H1 (cell line): ENCODE data around the gene ABHD4. TPM values are rescaled to one million over a fixed set of nuclear protein-coding genes. Genes with fewer than 3 reads are reported as not detected.

ENCODE experiments used
- CTCF ChIA-PET: fragments of 300-600 bp; sonication (Branson Sonifier 250); formaldehyde crosslinking; loops from one replicate; lab custom pipeline; 2021; ENCODE audit not compliant: partially characterized antibody; lab: Charles Lee
- POLR2A ChIA-PET: fragments of 300-600 bp; sonication (Branson Sonifier 250); formaldehyde crosslinking; loops from one replicate; lab custom pipeline; 2021; ENCODE audit warnings: inconsistent platforms; ENCODE audit not compliant: partially characterized antibody; lab: Charles Lee
- DNase-seq, 2 experiments: peaks; one replicate each; pipeline versions ENCODE4 v3.0.0 to v3.0.0-alpha.2; 2010 to 2022; ENCODE audit warnings: low spot score in 2 of 2, low read depth in 1 of 2, mixed read lengths in 1 of 2
- FAIRE-seq: peaks from 2 replicates; lab custom pipeline; 2011; peaks lifted over from hg19 to GRCh38; lab: Jason Lieb, UNC
- H2AFZ ChIP-seq: 2 replicates; pipeline ENCODE4 v1.8.1; 2012; ENCODE audit warnings: low read length, inconsistent platforms
- H2AK5ac ChIP-seq: 2 replicates; pipeline ENCODE4 v1.6.1; 2013; ENCODE audit warnings: low read depth, low read length
- H2BK120ac ChIP-seq: replicated peaks from 2 replicates; pipeline ENCODE3; 2013; ENCODE audit warnings: low read depth, low read length, inconsistent platforms
- H2BK12ac ChIP-seq: 2 replicates; pipeline ENCODE4 v1.6.1; 2013; ENCODE audit warnings: low read depth, low read length
- H2BK15ac ChIP-seq: 2 replicates; pipeline ENCODE4 v1.6.1; 2013; ENCODE audit warnings: low read length
- H2BK20ac ChIP-seq: 2 replicates; pipeline ENCODE4 v1.6.1; 2013; ENCODE audit warnings: low read length
- H2BK5ac ChIP-seq: 2 replicates; pipeline ENCODE4 v1.6.1; 2013; ENCODE audit warnings: low read depth, low read length
- H3K14ac ChIP-seq: 2 replicates; pipeline ENCODE4 v1.6.1; 2013; ENCODE audit warnings: inconsistent platforms; ENCODE audit not compliant: insufficient read length
- H3K18ac ChIP-seq: 2 replicates; pipeline ENCODE4 v1.6.1; 2013; ENCODE audit warnings: low read length; ENCODE audit errors: extremely low read depth
- H3K23ac ChIP-seq: 2 replicates; pipeline ENCODE4 v1.6.1; 2013; ENCODE audit warnings: inconsistent platforms; ENCODE audit not compliant: insufficient read length
- H3K23me2 ChIP-seq: 2 replicates; pipeline ENCODE4 v1.6.1; 2013; ENCODE audit warnings: low read depth, low read length
- H3K27ac ChIP-seq: 2 replicates; pipeline ENCODE4 v1.6.1; 2011; ENCODE audit warnings: low read depth, low read length, inconsistent platforms
- H3K27me3 ChIP-seq, 4 experiments: replicated peaks in 1 of 4; 1 replicate in 1 of 4; 2 replicates in 3 of 4; pipeline versions ENCODE4 v1.6.1 to v1.8.1; 2011 to 2013; ENCODE audit warnings: low read length in 3 of 4, mild to moderate bottlenecking in 3 of 4, inconsistent platforms in 2 of 4, mixed read lengths in 2 of 4, moderate library complexity in 1 of 4; ENCODE audit not compliant: control insufficient read depth in 3 of 4, insufficient read depth in 3 of 4; ENCODE audit errors: extremely low read depth in 1 of 4
- H3K36me3 ChIP-seq, 4 experiments: 2 replicates each; pipeline versions ENCODE4 v1.6.1 to v1.8.1; 2011 to 2013; ENCODE audit warnings: mild to moderate bottlenecking in 4 of 4, low read length in 3 of 4, moderate library complexity in 2 of 4, control low read depth in 1 of 4, inconsistent platforms in 1 of 4; ENCODE audit not compliant: insufficient read depth in 4 of 4, control insufficient read depth in 2 of 4
- H3K4ac ChIP-seq: replicated peaks from 2 replicates; pipeline ENCODE3; 2013; ENCODE audit warnings: low read length, low read depth, mixed read lengths, inconsistent platforms; ENCODE audit not compliant: insufficient read length
- H3K4me1 ChIP-seq, 4 experiments: replicated peaks in 1 of 4; 1 replicate in 1 of 4; 2 replicates in 3 of 4; pipeline versions ENCODE4 v1.6.1 to v1.8.1; 2011 to 2013; ENCODE audit warnings: low read length in 3 of 4, inconsistent platforms in 2 of 4, mixed read lengths in 1 of 4; ENCODE audit not compliant: insufficient read depth in 4 of 4, control insufficient read depth in 3 of 4
- H3K4me2 ChIP-seq, 2 experiments: 2 replicates each; pipeline versions ENCODE4 v1.6.1 to v1.8.1; 2011 to 2013; ENCODE audit warnings: low read depth in 2 of 2, low read length in 2 of 2, control low read depth in 1 of 2, inconsistent platforms in 1 of 2, mild to moderate bottlenecking in 1 of 2; ENCODE audit not compliant: insufficient read depth in 1 of 2
- H3K4me3 ChIP-seq, 4 experiments: fragments of 200-600, 300-600 bp in 1 of 4; sonication (generic), shearing (Covaris generic), sonication (Bioruptor Twin) in 1 of 4; 2 replicates each; pipeline versions ENCODE4 v1.5.1 to v1.8.1; 2011 to 2016; ENCODE audit warnings: low read length in 4 of 4, low read depth in 3 of 4, control low read depth in 2 of 4, inconsistent platforms in 2 of 4, mild to moderate bottlenecking in 2 of 4, mixed read lengths in 1 of 4, moderate library complexity in 1 of 4; ENCODE audit not compliant: insufficient read depth in 2 of 4; ENCODE audit errors: extremely low read depth in 1 of 4
- H3K56ac ChIP-seq: replicated peaks from 2 replicates; pipeline ENCODE3; 2013; ENCODE audit warnings: low read depth, mild to moderate bottlenecking, mixed read lengths, low read length, inconsistent platforms; ENCODE audit not compliant: insufficient read length
- H3K79me1 ChIP-seq: 2 replicates; pipeline ENCODE4 v1.6.1; 2013; ENCODE audit warnings: low read depth, low read length, control low read depth
- H3K79me2 ChIP-seq, 2 experiments: 2 replicates each; pipeline versions ENCODE4 v1.6.1 to v1.8.1; 2012 to 2013; ENCODE audit warnings: low read length in 2 of 2, mild to moderate bottlenecking in 2 of 2, inconsistent platforms in 1 of 2; ENCODE audit not compliant: insufficient read depth in 2 of 2, control insufficient read depth in 1 of 2
- H3K9ac ChIP-seq, 4 experiments: replicated peaks in 1 of 4; 1 replicate in 1 of 4; 2 replicates in 3 of 4; pipeline versions ENCODE4 v1.6.1 to v1.8.1; 2011 to 2013; ENCODE audit warnings: low read depth in 3 of 4, low read length in 3 of 4, control low read depth in 2 of 4, mild to moderate bottlenecking in 2 of 4, moderate library complexity in 2 of 4, inconsistent platforms in 1 of 4; ENCODE audit errors: extremely low read depth in 1 of 4
- H3K9me3 ChIP-seq, 2 experiments: 2 replicates each; pipeline versions ENCODE4 v1.6.1 to v1.8.1; 2012 to 2013; ENCODE audit warnings: mild to moderate bottlenecking in 2 of 2, moderate library complexity in 2 of 2, control low read depth in 1 of 2, inconsistent platforms in 1 of 2, low read depth in 1 of 2, low read length in 1 of 2, mixed read lengths in 1 of 2; ENCODE audit not compliant: insufficient read depth in 2 of 2
- H4K20me1 ChIP-seq, 2 experiments: replicated peaks in 1 of 2; 2 replicates each; pipeline versions ENCODE3 to v1.8.1; 2011 to 2013; ENCODE audit warnings: inconsistent platforms in 2 of 2, low read length in 2 of 2, mild to moderate bottlenecking in 1 of 2; ENCODE audit not compliant: insufficient read depth in 2 of 2, control insufficient read depth in 1 of 2
- H4K5ac ChIP-seq: 2 replicates; pipeline ENCODE4 v1.6.1; 2013; ENCODE audit warnings: low read length, low read depth, mixed read lengths, inconsistent platforms; ENCODE audit not compliant: insufficient read length
- H4K8ac ChIP-seq: 2 replicates; pipeline ENCODE4 v1.8.0; 2013; ENCODE audit warnings: mild to moderate bottlenecking, moderate library complexity, low read length, inconsistent platforms; ENCODE audit not compliant: insufficient read depth; ENCODE audit errors: extremely low read depth
- H4K91ac ChIP-seq: replicated peaks from 2 replicates; pipeline ENCODE3; 2013; ENCODE audit warnings: low read length, mixed read lengths, inconsistent platforms; ENCODE audit not compliant: insufficient read length
- CBX8 ChIP-seq: fragments of 300-800, 300-1000 bp; sonication (generic); IDR thresholded peaks from 2 replicates; pipeline ENCODE4 v1.7.1; 2016; ENCODE audit warnings: low read depth, low read length, borderline replicate concordance
- CREB1 ChIP-seq: IDR thresholded peaks from 2 replicates; pipeline ENCODE4 v1.6.1; 2012; ENCODE audit warnings: inconsistent platforms
- JUN ChIP-seq: IDR thresholded peaks from 2 replicates; pipeline ENCODE4 v1.6.1; 2011; ENCODE audit warnings: low read depth, mild to moderate bottlenecking, improper control_type of control experiment, low read length
- NRF1 ChIP-seq: IDR thresholded peaks from 2 replicates; pipeline ENCODE4 v1.6.1; 2011; ENCODE audit warnings: mild to moderate bottlenecking, low read depth, low read length, improper control_type of control experiment
- POU5F1 ChIP-seq: IDR thresholded peaks from 2 replicates; pipeline ENCODE4 v1.6.1; 2011; ENCODE audit warnings: low read depth, mild to moderate bottlenecking, low read length, moderate library complexity
- RAD21 ChIP-seq, 2 experiments: IDR thresholded peaks in 1 of 2; conservative IDR thresholded peaks in 1 of 2; 2 replicates each; pipeline ENCODE4 v1.6.1; 2011; ENCODE audit warnings: low read depth in 2 of 2, low read length in 2 of 2, improper control_type of control experiment in 1 of 2, inconsistent platforms in 1 of 2, mild to moderate bottlenecking in 1 of 2, moderate library complexity in 1 of 2
- RXRA ChIP-seq: IDR thresholded peaks from 2 replicates; pipeline ENCODE4 v1.6.1; 2011; ENCODE audit warnings: low read depth, mild to moderate bottlenecking, low read length, moderate library complexity; ENCODE audit not compliant: insufficient read depth
- SP1 ChIP-seq: IDR thresholded peaks from 2 replicates; pipeline ENCODE4 v1.6.1; 2011; ENCODE audit warnings: low read depth, low read length
- SP4 ChIP-seq: IDR thresholded peaks from 2 replicates; pipeline ENCODE4 v1.6.1; 2012; ENCODE audit warnings: low read length, inconsistent platforms
- SUZ12 ChIP-seq: fragments of 200-600 bp; sonication (generic); IDR thresholded peaks from 2 replicates; pipeline ENCODE4 v1.6.1; 2012; ENCODE audit warnings: mild to moderate bottlenecking, inconsistent platforms, low read length, moderate library complexity, mixed read lengths
- TAF1 ChIP-seq: IDR thresholded peaks from 2 replicates; pipeline ENCODE4 v1.6.1; 2011; ENCODE audit warnings: mild to moderate bottlenecking, low read depth, low read length
- TCF12 ChIP-seq: IDR thresholded peaks from 2 replicates; pipeline ENCODE4 v1.6.1; 2011; ENCODE audit warnings: low read depth, mild to moderate bottlenecking, low read length
- WGBS, 2 experiments: shearing (Covaris generic) in 1 of 2; methylation state at CpG; one replicate each; pipeline versions ENCODE4 v1.1.6 to v1.1.7; 2013 to 2015; ENCODE audit warnings: low lambda C conversion rate in 2 of 2, mixed read lengths in 2 of 2, inconsistent platforms in 1 of 2, low coverage in 1 of 2, missing lambda C conversion rate in 1 of 2; ENCODE audit not compliant: insufficient replicate concordance in 2 of 2, insufficient coverage in 1 of 2, insufficient read length in 1 of 2; ENCODE audit errors: extremely low coverage in 1 of 2, missing lambda C conversion rate in 1 of 2; 5-methylcytosine and 5-hydroxymethylcytosine counted together
- polyA plus RNA-seq, 7 experiments: library from polyadenylated mRNA; depleted of rRNA in 3 of 7; stranded (reverse) in 5 of 7; unstranded in 2 of 7; fragments of >200 nt in 5 of 7; fragments of 200-250 nt in 2 of 7; gene quantifications; 1 replicate in 5 of 7; 2 replicates in 1 of 7; 4 replicates in 1 of 7; pipeline versions ENCODE4 v1.2.1 to v1.2.3, GENCODE V29; 2011 to 2013; ENCODE audit warnings: missing spikeins in 2 of 7, mixed read lengths in 2 of 7
- total RNA-seq: library from RNA; stranded (reverse); fragmentation: NEBNext Ultra II Directional; extraction: Animal tissue kit (Norgen Biotek cat#: 25700); gene quantifications from 2 replicates; pipeline ENCODE4 v1.2.1, GENCODE V29; 2021
- TF ChIP-seq, protein P1 (sequence below): IDR thresholded peaks from 2 replicates; pipeline ENCODE4 v1.6.1; 2011; ENCODE audit warnings: low read depth, mild to moderate bottlenecking, low read length; ENCODE audit not compliant: insufficient read depth
- TF ChIP-seq, protein P2 (sequence below): IDR thresholded peaks from 2 replicates; pipeline ENCODE4 v1.6.1; 2012; ENCODE audit warnings: inconsistent platforms

Gene ABHD4
- total and polyA plus RNA-seq, 2 of the 8 experiments (the other 6 are each of a cell fraction or from before 2014, with no cell fraction given), result 32.4 to 42.9 TPM

DNA sequence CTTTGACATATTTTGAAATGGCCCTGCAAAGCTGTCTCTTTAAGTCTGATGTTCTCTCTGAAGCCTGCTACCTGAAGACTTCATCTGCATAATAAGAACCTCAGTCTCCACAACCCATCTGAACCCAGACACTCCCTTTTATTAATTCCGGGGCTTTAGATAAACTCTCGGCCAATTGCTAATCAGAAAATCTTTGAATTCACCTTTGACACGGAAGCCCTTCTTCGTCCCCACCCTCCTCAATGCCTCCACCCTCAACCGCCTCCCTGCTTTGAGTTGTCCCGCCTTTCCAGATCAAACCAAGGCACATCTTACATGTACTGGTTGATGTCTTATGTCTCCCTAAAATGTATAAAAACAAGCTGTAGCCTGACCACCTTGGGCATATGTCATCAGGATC lies 28.5 kb downstream of the ABHD4 start:
- WGBS, 2 experiments, result 78% methylated on average over 6 of the region's 6 CpGs; no CpG with 5 or more reads in 1 of the 2 experiments
- no peaks in the 10 kb centered on the region for H4K20me1 ChIP-seq
- H3K4ac ChIP-seq, result no peak overlapping the region
- POLR2A ChIA-PET, result no interaction called here
- no peak overlapping the region for H2BK20ac ChIP-seq
- 0 out of 2 replicates have a peak overlapping the region, but pooled peaks have one; percentile 1 for H2AFZ ChIP-seq
- peak; percentile 39 for FAIRE-seq
- H3K27ac ChIP-seq, result no peak overlapping the region
- CTCF ChIA-PET, result interaction anchor here (0.7 to 1.1 kb wide), 2 partner anchors 21 to 26 kb away, joined by 3 to 4 read pairs; no protein-coding TSS in a partner anchor
- H3K9me3 ChIP-seq, result peaks cover 9 to 11% of the 10 kb centered on the region in 2 experiments
- H2BK12ac ChIP-seq, result no peak overlapping the region
- H3K14ac ChIP-seq, result no peak overlapping the region
- no peaks in the 10 kb centered on the region for H3K36me3 ChIP-seq
- no peak overlapping the region for H4K5ac ChIP-seq
- H3K23me2 ChIP-seq, result peaks cover 2% of the 10 kb centered on the region; the same call in 1 of the 2 replicates
- no peaks in the 10 kb centered on the region for H3K79me2 ChIP-seq
- H3K27me3 ChIP-seq, result no peaks in the 10 kb centered on the region
- H3K18ac ChIP-seq, result no peak overlapping the region
- H3K4me1 ChIP-seq, result peaks cover 0 to 9% (median 4%) of the 10 kb centered on the region in 4 experiments; a peak in 3 of 7 replicates
- H2BK5ac ChIP-seq, result no peak overlapping the region
- H2BK15ac ChIP-seq, result no peak overlapping the region
- no peak for DNase-seq
- H3K79me1 ChIP-seq, result no peaks in the 10 kb centered on the region
- H4K8ac ChIP-seq, result no peak overlapping the region
- no peak overlapping the region for H2AK5ac ChIP-seq
- H3K23ac ChIP-seq, result no peak overlapping the region
- H3K4me2 ChIP-seq, result no peak overlapping the region; a peak in 1 of 4 replicates
- no peak overlapping the region for H3K56ac ChIP-seq
- no peak overlapping the region for H3K4me3 ChIP-seq
- H2BK120ac ChIP-seq, result no peak overlapping the region
- no peak overlapping the region for H4K91ac ChIP-seq
- H3K9ac ChIP-seq, result no peak overlapping the region
- TF ChIP-seq CBX8 (no peak), JUN (no peak), TCF12 (no peak), RAD21 (IDR thresholded peaks at IDR 0.05 in 1 of 2, conservative IDR thresholded peaks at IDR 0.05 in 1 of 2; ENCODE audit: low read depth in 2 of 2, low read length in 2 of 2) (no peak), SUZ12 (no peak), SP4 (no peak), SP1 (no peak), CREB1 (no peak), NRF1 (no peak), RXRA (no peak), TAF1 (no peak), POU5F1 (no peak)
- TF ChIP-seq, protein P1, sequence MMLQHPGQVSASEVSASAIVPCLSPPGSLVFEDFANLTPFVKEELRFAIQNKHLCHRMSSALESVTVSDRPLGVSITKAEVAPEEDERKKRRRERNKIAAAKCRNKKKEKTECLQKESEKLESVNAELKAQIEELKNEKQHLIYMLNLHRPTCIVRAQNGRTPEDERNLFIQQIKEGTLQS, result no peak
- TF ChIP-seq, protein P2, sequence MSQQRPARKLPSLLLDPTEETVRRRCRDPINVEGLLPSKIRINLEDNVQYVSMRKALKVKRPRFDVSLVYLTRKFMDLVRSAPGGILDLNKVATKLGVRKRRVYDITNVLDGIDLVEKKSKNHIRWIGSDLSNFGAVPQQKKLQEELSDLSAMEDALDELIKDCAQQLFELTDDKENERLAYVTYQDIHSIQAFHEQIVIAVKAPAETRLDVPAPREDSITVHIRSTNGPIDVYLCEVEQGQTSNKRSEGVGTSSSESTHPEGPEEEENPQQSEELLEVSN, result no peak
